K562 (cell line): Measurements from ENCODE around the gene RIMOC1. TPM values are rescaled to one million over a fixed set of nuclear protein-coding genes. Genes with fewer than 3 reads are reported as not detected.

Experiments
- ATF1 ChIP-seq, 2 experiments: fragments of 450-650 bp in 1 of 2; IDR thresholded peaks; 2 replicates each; pipeline ENCODE4 v1.6.1; 2016; ENCODE audit warnings: missing compliant biosample characterization in 1 of 2, missing genetic modification characterization in 1 of 2
- CHD1 ChIP-seq: fragments of 200-600 bp; sonication (generic); IDR thresholded peaks from one replicate; pipeline ENCODE4 v1.6.1; 2012; ENCODE audit warnings: mild to moderate bottlenecking, moderate library complexity, low read length, inconsistent platforms
- CREBBP ChIP-seq: IDR thresholded peaks from one replicate; pipeline ENCODE4 v1.6.1; 2012; ENCODE audit warnings: low read depth, mild to moderate bottlenecking, control low read depth, inconsistent platforms, low read length
- DEAF1 ChIP-seq: fragments of 450-650 bp; formaldehyde crosslinking; IDR thresholded peaks from 2 replicates; pipeline ENCODE4 v1.4.0; 2020; ENCODE audit warnings: mild to moderate bottlenecking, moderate library complexity
- HES1 ChIP-seq: fragments of 450-650 bp; IDR thresholded peaks from 2 replicates; pipeline ENCODE4 v1.6.1; 2016; ENCODE audit warnings: low read depth, mild to moderate bottlenecking, moderate library complexity
- KHSRP ChIP-seq: fragments of 450-650 bp; IDR thresholded peaks from 2 replicates; pipeline ENCODE4 v1.6.1; 2017
- L3MBTL2 ChIP-seq: fragments of 450-650 bp; IDR thresholded peaks from 2 replicates; pipeline ENCODE4 v1.6.1; 2016; ENCODE audit warnings: mild to moderate bottlenecking, moderate library complexity
- MTA1 ChIP-seq: fragments of 450-650 bp; IDR thresholded peaks from 2 replicates; pipeline ENCODE4 v1.6.1; 2017; ENCODE audit warnings: borderline replicate concordance
- MYBL2 ChIP-seq, 2 experiments: fragments of 450-650 bp in 1 of 2; sonication (generic) in 1 of 2; formaldehyde crosslinking in 1 of 2; IDR thresholded peaks; 2 replicates each; pipeline versions ENCODE4 v1.6.1 to v1.8.1; 2017 to 2022; ENCODE audit warnings: borderline replicate concordance in 1 of 2, inconsistent platforms in 1 of 2, low read depth in 1 of 2, mild to moderate bottlenecking in 1 of 2, missing genetic modification reagents in 1 of 2, moderate library complexity in 1 of 2
- NCOA4 ChIP-seq: fragments of 450-650 bp; IDR thresholded peaks from 2 replicates; pipeline ENCODE4 v1.6.1; 2018; ENCODE audit warnings: mild to moderate bottlenecking; ENCODE audit not compliant: partially characterized antibody
- PHTF2 ChIP-seq: fragments of 250-450 bp; sonication (Bioruptor Pico); IDR thresholded peaks from 2 replicates; pipeline ENCODE4 v1.5.0; 2021; ENCODE audit warnings: mild to moderate bottlenecking
- PURB ChIP-seq: sonication (generic); formaldehyde crosslinking; IDR thresholded peaks from 2 replicates; pipeline ENCODE4 v1.9.0; 2021; ENCODE audit warnings: low read depth, mild to moderate bottlenecking, missing genetic modification reagents
- RBBP5 ChIP-seq: fragments of 200-600 bp; sonication (generic); IDR thresholded peaks from 2 replicates; pipeline ENCODE4 v1.6.1; 2012; ENCODE audit warnings: borderline replicate concordance, mild to moderate bottlenecking, low read length, control low read depth, inconsistent platforms; ENCODE audit not compliant: insufficient read depth, poor library complexity, severe bottlenecking
- RBFOX2 ChIP-seq: fragments of 200-400 bp; formaldehyde crosslinking; IDR thresholded peaks from 2 replicates; pipeline ENCODE4 v1.6.1; 2017; ENCODE audit warnings: low read depth, mild to moderate bottlenecking, low read length, moderate library complexity
- SLC30A9 ChIP-seq: fragments of 250-450 bp; sonication (Bioruptor Pico); IDR thresholded peaks from 2 replicates; pipeline ENCODE4 v1.8.0; 2022; ENCODE audit warnings: mild to moderate bottlenecking, moderate library complexity
- TAF1 ChIP-seq: IDR thresholded peaks from 2 replicates; pipeline ENCODE4 v1.6.1; 2011; ENCODE audit warnings: mild to moderate bottlenecking, low read length, moderate library complexity; ENCODE audit not compliant: insufficient read depth, control insufficient read depth, severe bottlenecking; ENCODE audit errors: extremely low read depth
- TFAP4 ChIP-seq: sonication (generic); formaldehyde crosslinking; IDR thresholded peaks from 2 replicates; pipeline ENCODE4 v1.8.0; 2022; ENCODE audit warnings: missing genetic modification reagents, mild to moderate bottlenecking, moderate library complexity, borderline replicate concordance
- ZBTB5 ChIP-seq: fragments of 450-650 bp; IDR thresholded peaks from 2 replicates; pipeline ENCODE4 v1.6.1; 2017; ENCODE audit warnings: antibody characterized with exemption
- ZNF212 ChIP-seq: fragments of 450-650 bp; formaldehyde crosslinking; IDR thresholded peaks from 2 replicates; pipeline ENCODE4 v1.4.0; 2020; ENCODE audit warnings: mild to moderate bottlenecking
- ZNF280A ChIP-seq: fragments of 450-650 bp; IDR thresholded peaks from 2 replicates; pipeline ENCODE4 v1.6.1; 2018; ENCODE audit warnings: mild to moderate bottlenecking, low read depth; ENCODE audit not compliant: partially characterized antibody
- polyA plus RNA-seq, 8 experiments: library from polyadenylated mRNA; depleted of rRNA in 4 of 8; stranded (reverse) in 5 of 8; unstranded in 3 of 8; fragments of >200 nt; fragmentation: Nextera tagmentation in 2 of 8; fragmentation: Illumina TruSeq in 1 of 8; extraction: Ambion mirVana in 2 of 8; extraction: Trizol in 1 of 8; gene quantifications; 2 replicates each; pipeline versions ENCODE4 v1.2.1 to v1.2.3, GENCODE V29; 2011 to 2014; ENCODE audit warnings: inconsistent platforms in 1 of 8, missing spikeins in 1 of 8
- total RNA-seq, 7 experiments: library from RNA; depleted of rRNA in 6 of 7; stranded (reverse); fragments of >200 nt in 6 of 7; fragmentation: Illumina TruSeq in 2 of 7; extraction: Trizol in 2 of 7; gene quantifications; 2 replicates each; pipeline versions ENCODE4 v1.2.1 to v1.2.3, GENCODE V29; 2011 to 2021; ENCODE audit warnings: low replicate concordance in 1 of 7

RIMOC1 gene
- total and polyA plus RNA-seq, 9 of the 15 experiments (the other 6 are each of a cell fraction or from before 2014, with no cell fraction given) = 11.6 to 63.1 (median 30.8) TPM

- no peak for TF ChIP-seq ZBTB5
- no peak for TF ChIP-seq ZNF280A
- TF ChIP-seq TAF1 = peak; percentile 90
- peak; percentile 77 for TF ChIP-seq L3MBTL2
- TF ChIP-seq DEAF1 (CRISPR knock-in tag) = no peak
- peak; percentile 72; the same call in 1 of the 2 replicates for TF ChIP-seq HES1
- peak; percentile 87 for TF ChIP-seq CHD1
- TF ChIP-seq KHSRP = no peak
- no peak for TF ChIP-seq PHTF2 (CRISPR knock-in tag)
- TF ChIP-seq RBBP5 = peak; percentile 94
- no peak for TF ChIP-seq CREBBP
- no peak for TF ChIP-seq SLC30A9 (CRISPR knock-in tag)
- TF ChIP-seq NCOA4 = peak; percentile 76
- peak; percentile 99 for TF ChIP-seq RBFOX2
- TF ChIP-seq MTA1 = no peak
- peak; percentile 99 for TF ChIP-seq TFAP4 (CRISPR knock-in tag)
- no peak for TF ChIP-seq PURB (CRISPR knock-in tag)
- no peak for TF ChIP-seq ZNF212 (CRISPR knock-in tag)
- TF ChIP-seq ATF1 (CRISPR knock-in tag; IDR thresholded peaks at IDR 0.05) = peak; percentile 59
- peak; percentile 98 for TF ChIP-seq ATF1 (tag; IDR thresholded peaks at IDR 0.05)
- TF ChIP-seq MYBL2 (IDR thresholded peaks at IDR 0.05; ENCODE audit: low read depth) = no peak
- no peak for TF ChIP-seq MYBL2 (CRISPR knock-in tag; IDR thresholded peaks at IDR 0.05; ENCODE audit: borderline replicate concordance)
These were observed at the start of gene RIMOC1 (continued) for GRCh38 chr5:41903892-41904799.
